GM21381 (cell line): ENCODE results near the gene SMYD3.

Experiments
- ATAC-seq: cut with Tn5 transposase; IDR thresholded peaks from one replicate; pipeline ENCODE4 v1.9.1; 2021; ENCODE audit warnings: mild to moderate bottlenecking, moderate library complexity; ENCODE audit not compliant: unreplicated experiment

The SMYD3 gene

DNA sequence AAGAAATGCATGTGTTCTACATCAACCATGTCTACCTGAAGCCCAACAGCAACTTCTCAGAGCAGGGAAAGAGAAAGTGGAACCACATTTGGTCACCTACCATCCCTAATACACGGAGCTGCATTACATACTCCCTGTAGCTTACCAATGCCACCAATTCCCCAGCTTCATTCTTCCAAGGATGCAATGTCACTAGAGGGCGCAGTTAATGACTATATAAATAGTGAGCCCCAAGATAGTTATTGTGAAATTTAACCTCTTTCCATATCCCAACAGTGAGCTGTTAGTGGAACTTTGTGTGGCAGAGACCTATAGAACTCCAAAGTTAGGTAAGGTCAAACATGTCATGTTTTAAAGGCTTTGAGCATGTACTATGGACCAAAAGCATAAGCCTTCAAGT lies 618.3 kb downstream of the SMYD3 start:
- ATAC-seq = no peak

DNA sequence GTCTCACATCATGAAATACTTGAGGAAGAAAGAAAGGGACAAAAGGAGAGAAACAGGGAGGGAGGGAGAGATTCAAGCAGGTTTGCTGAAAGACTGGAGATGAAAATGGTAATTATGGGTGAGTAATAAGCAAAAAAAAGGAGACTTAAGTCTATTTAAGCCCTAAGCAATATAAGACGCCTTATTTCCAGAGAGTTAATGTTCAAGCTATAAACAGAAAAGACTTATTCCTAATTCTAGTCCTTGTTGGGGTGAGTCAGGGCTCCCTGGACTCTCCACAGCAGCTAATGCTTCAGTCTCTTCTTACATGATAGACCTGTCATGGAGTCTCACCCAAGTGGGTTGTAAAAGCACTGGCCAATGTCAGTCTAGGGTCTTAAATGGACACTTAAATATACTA lies 619.2 kb downstream of the SMYD3 start:
- ATAC-seq = no peak

DNA sequence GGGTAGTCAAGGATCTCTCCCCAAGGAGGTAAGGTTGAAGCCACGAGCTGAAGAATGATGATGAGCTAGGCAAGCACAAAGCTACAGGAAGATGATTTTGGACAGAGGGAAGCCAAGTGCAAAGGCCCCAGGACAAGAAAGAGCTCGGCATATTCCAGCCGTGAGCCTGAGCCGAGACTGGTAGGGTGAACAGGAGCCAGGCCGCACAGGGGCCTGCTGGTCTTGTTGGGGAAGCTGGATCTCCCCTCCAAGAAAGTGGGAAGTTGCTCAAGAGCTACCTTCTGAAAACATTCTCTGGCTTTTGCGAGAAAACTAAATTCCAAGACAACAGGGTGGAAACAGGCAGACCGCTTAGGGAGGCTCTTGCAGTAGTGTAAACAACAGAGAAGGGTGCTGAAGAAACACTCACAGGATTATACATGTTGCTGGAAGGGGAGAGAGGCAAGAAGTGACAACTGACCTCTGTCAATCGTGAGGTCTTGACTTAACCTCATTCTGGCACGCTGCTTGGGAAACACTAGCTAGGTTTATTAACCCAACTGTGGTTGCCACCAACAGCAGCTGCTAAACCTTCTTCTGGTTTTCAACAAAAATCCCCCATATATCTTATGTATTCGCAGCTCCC lies 625.2 kb downstream of the SMYD3 start:
- ATAC-seq = no peak

DNA sequence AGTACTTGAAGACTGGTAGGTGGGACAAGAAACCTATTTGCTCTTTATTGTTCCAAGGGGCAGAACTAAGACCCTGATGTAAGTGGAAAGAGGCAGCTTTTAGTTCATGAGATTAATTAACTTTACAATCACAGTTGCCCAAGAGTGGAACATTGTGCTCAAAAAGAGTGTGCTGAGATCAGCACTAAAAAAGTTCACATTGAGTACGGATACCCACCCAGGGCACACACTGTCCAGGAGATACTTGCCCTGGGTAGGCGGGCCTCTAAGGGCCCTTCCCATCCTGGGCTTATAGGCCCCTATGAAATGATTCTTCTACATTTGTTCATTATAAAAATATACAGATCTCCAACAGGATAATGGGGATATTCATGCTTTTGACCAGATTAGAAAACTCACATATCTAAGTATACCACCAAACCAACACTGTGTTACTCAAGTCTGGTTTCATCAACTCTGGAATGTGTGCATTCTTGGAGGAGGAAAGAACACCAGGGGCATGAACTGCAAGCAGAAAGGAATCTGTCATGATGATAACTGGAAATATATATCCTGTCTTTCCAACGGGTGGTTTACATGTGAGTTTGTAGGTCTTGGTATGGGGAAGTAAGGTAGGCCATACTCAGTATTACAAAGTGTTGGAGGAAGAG lies 626.2 kb downstream of the SMYD3 start:
- ATAC-seq = no peak

DNA sequence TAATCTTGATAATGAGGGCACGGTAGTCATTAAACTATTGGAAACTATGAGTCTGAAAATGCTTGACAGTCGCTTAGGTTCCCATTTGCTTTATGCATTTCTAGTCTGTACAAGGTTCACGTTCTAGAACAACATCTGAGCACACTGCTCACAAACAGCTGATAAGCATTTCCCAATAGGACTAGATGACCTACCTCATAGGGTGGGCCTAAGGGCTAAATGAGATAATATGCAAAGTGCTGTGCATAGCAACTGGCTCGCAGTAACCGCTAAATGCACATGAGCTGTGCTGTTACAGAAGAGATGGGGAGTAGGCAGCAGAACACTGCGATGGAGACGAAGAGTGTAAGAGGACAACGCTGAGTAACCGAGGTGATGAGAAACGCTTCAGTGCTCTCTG lies 628.0 kb downstream of the SMYD3 start:
- no peak for ATAC-seq

DNA sequence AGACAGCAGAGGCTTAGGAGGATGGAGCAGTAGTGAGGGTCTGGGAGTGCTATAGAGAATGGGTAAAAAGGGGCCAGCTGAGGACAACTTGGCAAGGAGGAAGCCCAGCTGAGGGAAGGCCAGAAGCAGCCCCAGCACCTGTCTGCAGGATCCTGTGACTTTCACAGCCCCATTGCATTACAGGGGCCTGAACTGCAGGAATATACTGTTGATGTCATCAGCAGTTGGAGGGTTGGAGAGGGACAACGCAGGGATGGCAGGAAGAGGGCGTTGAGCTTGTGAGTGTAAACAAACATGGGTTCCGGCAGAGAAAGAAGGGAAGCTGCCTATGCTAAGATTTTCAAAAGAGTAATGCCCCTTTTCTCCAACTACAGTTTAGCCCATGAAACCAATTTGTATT lies 628.5 kb downstream of the SMYD3 start:
- no peak for ATAC-seq

DNA sequence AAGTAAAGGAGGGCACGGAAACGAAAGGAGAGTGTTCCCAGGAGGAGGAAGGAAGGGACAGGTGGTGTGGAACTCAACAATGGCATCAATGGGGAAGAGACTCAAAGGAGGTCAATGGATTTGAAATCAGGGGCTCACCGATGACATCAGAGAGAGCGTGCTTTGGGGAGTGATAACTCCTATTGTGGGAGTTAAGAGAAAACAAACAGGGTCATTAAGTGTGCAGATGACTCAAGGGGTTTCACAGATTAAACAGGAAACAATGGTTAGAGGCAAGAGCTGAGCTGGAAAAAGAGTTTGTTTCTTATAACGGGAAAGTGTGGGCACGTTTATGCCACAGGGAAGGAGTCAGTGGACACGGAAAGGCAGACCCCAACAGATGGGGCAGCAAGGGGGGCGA lies 629.1 kb downstream of the SMYD3 start:
- ATAC-seq = no peak

DNA sequence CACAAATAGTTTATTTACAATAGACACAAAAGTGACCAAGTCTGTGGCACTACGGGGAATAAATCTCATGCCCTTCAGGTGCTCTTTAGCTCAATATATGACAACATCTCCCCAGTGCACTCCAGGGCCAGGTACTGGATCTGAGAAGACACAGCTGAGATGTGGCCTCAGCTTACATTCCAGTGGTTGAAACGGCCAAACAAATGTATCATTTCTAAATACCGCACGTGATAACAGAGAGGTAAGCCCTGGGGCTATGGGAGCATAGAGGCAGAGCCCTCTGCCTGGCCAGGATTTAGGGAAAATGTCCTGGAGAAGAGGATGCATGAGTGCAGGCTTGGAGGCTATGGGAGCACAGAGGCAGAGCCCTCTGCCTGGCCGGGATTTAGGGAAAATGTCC lies 630.5 kb downstream of the SMYD3 start:
- ATAC-seq = no peak

DNA sequence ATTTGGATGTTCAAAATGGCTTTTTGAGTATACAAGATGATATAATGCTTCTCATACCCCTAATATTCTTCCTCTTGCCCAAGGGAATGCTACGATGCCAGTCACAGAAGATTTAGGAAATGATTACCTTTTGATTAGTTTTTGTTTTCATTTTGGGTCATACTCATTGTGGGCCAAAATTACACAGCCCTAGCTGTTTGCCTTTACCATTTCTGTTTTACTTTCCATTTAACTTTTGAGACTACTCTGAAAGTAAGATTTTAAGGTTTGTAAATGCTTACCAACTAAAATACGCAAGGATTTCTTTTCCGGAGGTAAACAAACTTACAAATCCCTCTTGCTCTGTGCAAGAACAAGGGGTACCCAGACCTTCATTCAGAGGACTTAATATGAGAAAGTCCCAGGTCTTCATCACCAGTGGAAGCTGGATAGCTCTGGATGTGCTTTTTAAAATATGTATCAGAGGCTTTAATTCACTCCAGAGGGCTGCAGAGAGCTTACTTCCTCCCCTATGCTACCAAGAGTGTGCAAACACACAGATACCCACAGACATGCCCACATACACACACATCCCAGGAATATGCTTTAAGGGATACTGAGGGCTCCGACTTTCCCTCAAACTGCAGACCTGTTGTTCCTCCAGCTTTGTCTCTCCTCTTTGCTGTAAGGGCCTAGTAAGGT lies 631.4 kb downstream of the SMYD3 start:
- ATAC-seq = no peak

DNA sequence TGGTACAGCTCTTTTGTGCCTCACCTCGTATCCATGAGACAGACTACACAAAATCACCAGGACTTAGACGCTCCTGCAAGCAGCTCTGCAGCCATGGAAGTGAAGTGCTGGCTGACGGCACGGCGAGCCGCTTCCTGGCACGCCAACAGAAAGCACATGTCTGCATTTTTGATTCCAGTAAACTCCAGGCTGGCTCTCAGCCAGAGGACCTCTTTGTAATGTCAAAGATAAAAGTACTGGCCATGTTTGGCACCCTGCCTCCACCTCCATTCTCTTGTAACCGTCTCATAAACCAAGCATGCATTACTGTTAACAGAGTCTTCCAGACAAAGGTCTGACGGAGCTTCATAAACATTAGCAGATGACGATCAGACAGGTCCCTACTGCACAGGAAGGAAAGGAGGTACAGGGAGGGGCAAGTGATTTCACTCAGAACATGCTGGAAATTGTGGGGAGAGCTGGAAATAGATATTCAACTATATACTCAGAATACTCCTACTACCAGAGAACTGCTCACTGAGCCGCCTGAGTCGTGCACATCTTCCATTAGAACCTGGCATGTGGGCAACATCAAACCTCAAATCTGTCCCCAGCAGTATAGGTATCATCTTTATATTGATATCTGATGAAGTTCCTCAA lies 632.0 kb downstream of the SMYD3 start:
- no peak for ATAC-seq

DNA sequence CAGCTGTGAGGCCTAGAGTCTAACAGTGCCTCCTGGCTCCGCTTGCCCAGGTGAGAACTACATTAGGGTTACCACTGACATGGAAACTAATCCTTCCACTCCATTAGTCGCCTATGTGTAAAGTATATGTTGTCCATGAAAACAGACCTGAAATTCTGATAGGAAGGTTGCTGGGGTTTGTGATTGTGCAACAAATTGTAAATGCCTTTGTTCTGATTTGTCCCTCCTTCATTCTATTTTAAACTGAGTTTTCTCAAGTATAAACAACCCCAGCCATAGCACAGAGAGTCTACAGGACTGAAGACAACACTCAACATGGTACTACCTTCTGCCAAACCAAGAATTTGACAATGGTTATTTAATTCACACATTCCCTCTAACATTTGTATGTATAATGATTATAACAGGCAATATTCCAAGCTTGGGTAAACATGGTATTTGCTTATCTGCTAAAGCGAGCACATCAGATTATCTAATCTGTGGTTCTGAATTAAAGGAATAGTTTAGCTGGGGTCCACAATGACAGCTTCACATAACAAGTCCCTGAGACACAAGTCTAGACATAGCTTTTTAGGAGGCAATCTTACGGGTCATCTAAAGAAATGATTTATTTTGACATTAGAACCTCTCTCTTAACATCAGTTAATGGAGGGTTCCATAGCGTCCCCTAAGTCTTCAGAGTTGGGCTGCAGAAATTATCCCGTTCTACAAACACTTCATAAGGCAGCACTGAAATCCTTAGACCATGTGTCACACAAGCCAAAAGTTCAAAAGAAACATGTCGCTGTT lies 633.0 kb downstream of the SMYD3 start:
- ATAC-seq = no peak

DNA sequence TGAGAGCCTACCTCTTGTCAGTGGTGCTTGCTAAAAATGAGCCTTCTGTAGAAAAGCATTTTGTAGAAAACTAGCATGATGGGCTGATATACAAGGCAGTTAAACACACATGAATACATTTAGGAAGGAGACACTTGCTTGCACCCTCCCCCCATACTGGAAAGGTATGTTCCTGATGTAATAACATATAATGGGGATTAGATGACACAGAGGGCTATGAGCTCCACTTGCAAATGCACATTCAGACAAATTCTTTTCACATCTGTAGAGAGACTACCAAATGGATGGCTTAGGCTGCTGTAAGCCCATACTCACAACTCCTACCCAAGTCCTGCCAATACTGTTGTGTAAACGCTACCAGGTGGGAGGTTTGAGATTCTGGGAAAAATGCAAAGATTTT lies 634.0 kb downstream of the SMYD3 start:
- ATAC-seq = no peak

DNA sequence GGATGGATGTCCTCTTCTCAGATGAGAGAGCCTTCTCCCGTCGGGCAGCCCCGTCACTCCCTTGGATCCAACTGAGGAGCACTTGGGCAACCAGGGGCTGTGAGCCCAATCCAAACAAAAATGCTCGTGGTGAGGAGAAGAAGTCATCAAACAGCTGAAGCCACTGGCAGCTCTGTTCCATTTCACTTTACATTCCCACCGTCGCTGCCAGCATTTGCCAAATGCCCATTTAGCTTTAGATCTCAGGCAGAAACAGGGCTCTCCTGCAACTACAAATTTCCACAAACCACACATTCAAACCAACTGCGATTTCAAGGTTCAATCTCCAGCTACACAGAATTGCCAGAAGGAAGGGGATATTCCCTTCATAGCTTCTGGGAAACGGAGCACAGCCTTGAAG lies 634.6 kb downstream of the SMYD3 start:
- ATAC-seq = no peak

DNA sequence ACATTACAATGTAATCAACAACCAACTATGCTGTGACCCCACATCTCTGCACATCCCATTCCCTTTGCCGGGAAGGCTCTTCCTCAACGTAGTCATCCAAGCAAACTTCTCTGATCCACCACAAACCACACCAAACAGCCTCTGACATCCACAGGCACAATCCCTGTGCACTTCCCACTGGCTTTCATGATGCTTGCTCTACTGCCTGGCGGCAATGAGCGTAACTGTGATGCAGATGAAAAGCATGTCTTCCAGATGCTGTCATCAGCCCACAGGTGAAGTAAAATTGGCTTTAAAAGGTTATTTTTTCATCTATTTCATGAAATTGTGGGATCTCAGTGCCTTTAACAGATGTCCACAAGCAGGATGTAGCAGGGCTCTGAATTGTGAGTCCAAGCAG lies 635.2 kb downstream of the SMYD3 start:
- no peak for ATAC-seq

DNA sequence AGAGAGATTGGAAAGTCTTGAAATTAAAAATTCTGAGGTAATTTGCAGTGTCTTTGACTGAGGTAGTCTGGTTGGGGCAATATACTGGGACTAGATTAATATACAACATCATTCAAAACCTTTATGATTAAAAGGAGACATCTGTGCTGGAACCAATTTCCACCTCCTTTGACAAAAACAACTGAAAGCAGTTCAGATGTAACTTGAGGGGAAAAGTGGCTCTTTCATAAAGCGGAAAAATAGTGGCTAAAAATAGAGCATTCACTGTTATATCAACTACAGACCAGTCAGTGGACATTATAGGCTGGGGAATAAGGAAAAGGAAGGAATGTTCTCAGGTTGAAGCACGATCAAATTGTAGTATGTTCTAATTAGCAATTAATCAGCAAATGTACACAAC lies 635.9 kb downstream of the SMYD3 start:
- no peak for ATAC-seq

DNA sequence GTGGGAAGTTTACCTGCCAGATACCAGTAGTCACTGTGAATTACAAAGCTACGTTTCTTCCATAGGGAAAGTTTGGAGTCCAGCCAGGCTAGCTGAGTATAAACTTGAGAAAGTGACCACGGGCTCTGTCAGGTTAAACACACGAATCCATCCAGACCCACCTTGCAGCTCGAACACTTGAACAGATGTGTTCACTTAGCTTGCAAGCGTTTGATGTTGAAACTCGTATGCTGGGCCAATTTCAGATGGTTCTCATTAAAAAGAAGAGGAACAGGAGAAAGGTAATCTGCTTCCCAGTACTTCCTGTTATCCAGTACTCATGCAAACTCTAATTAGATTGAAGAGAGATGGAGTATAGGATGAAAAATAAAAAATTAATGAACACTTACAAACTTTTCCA lies 636.4 kb downstream of the SMYD3 start:
- no peak for ATAC-seq

DNA sequence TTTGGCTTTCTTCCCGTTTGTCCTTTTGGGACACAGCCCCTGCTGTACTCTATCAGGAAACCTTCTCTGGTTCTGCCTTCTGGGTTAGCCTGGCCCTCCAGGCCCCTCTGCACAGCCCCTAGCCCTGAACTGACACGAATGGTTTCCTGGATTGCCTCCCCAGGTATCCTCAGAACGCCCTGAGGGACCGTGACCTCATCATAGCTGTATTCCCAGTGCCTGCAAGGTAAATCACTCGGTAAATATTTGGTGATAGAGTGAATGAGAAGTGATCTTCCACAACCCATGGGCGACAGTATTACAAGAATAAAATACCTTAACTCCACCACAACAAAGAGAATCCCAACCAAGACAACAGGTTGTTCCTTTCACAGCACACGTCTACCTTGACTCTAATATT lies 637.2 kb downstream of the SMYD3 start:
- no peak for ATAC-seq

DNA sequence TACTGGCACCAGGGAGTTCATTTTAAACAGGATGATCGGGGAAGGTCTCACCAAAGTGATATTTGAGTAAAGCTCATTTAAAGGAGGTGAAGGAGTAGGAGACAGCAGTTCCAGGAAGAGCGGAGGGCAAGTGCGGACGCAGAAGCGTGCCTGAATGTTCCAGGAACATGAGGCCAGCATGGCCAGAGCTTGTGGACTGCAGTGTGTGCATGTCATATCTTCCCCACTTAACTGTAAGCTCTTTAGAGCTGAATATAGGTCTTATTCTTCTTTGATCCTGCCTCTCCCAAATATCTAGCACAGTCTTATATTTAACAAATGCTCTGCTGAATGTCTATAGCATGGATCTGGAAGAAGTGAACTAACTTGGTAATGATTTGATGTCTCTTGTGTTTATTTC lies 639.3 kb downstream of the SMYD3 start:
- ATAC-seq = no peak

DNA sequence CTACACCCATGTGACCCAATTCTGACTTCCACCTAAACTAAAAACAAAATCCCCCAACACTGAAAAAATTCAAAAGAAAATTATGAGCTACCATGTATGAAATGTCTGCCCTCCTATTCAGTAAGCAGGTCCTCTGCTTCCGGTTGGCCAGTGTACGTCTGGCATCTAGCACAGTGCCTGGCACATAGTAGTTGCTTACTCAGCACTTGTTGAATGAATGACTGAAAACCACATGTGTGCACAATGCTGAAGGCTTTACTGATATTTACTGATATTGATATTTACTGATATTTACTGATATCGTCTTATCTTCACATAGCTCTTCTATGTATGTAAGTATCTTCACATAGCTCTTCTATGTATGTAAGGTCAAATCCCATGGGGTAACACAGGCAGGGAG lies 642.2 kb downstream of the SMYD3 start:
- no peak for ATAC-seq

DNA sequence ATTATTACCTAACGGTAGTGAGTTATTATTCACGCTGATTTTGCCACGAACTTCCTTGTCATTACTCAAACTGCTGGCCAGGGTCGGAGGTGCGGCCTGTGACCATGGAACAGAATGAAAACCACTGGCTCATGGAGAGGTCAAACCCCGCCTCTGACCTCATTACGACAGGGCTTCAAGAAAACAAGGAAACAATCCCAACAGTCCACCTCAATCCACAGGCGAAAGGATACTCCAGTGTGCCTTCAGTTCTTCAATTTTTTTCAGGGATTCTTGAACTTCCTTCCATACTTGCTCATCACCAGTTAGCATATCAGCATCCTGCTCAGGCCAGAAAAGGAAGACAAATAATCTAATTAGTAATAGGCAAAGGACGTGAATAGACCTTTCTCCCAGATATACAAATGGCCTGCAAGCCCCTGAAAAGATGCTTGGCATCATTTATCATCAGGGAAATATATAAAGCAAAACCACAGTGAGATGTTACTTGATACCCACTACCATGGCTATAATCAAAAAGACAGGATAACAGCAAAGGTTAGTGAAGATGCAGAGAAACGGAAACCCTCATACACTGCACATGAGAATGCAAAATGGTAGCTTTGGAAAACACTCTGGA lies 643.4 kb downstream of the SMYD3 start:
- no peak for ATAC-seq
